Activated B cell treated with CpG ODN at 0.5 μM for 24 hours (primary cell): ENCODE results near the gene SCAF8. TPM values are rescaled to one million over a fixed set of nuclear protein-coding genes. Genes with fewer than 3 reads are reported as not detected.

Experiments
- ATAC-seq: fragments of 200-7000 bp; cut with Tn5 transposase; one replicate; pipeline ENCODE4 v1.10.0; 2021; ENCODE audit warnings: low read depth, mild to moderate bottlenecking, moderate library complexity
- CTCF ChIA-PET: fragments of 350-600 bp; sonication (Branson Sonifier 250); formaldehyde crosslinking; loops from one replicate; lab custom pipeline; 2021; ENCODE audit warnings: antibody characterized with exemption; lab: Charles Lee
- POLR2A ChIA-PET: fragments of 350-600 bp; sonication (Branson Sonifier 250); formaldehyde crosslinking; loops from one replicate; lab custom pipeline; 2021; ENCODE audit warnings: antibody characterized with exemption; lab: Charles Lee
- DNase-seq: peaks from one replicate; pipeline ENCODE4 v3.0.0; 2022
- H3K27ac Mint-ChIP-seq: one replicate; pipeline ENCODE4 v1.8.0; 2020; ENCODE audit warnings: mixed read lengths
- H3K27me3 Mint-ChIP-seq: one replicate; pipeline ENCODE4 v1.8.0; 2021; ENCODE audit warnings: mixed read lengths
- H3K36me3 Mint-ChIP-seq: one replicate; pipeline ENCODE4 v1.8.0; 2021; ENCODE audit warnings: low read depth, mixed read lengths
- H3K4me1 Mint-ChIP-seq: one replicate; pipeline ENCODE4 v1.8.0; 2021; ENCODE audit warnings: mixed read lengths
- H3K4me3 Mint-ChIP-seq: one replicate; pipeline ENCODE4 v1.8.0; 2020; ENCODE audit warnings: mild to moderate bottlenecking, mixed read lengths
- H3K9me3 Mint-ChIP-seq: one replicate; pipeline ENCODE4 v1.8.0; 2020; ENCODE audit warnings: mixed read lengths
- intact Hi-C: fragments of 100-400 bp; cut with micrococcal nuclease; formaldehyde crosslinking; loops from one replicate; pipeline ENCODE4 v1.15.1; 2024
- total RNA-seq: library from RNA; stranded (reverse); gene quantifications from 2 replicates; pipeline ENCODE4 v1.2.3, GENCODE V29; 2022
- TF ChIP-seq, protein P1 (sequence below): fragments of 200-600 bp; IDR thresholded peaks from one replicate; pipeline ENCODE4 v1.8.0; 2022; ENCODE audit warnings: antibody characterized with exemption, mild to moderate bottlenecking

The SCAF8 gene
- total RNA-seq, 1 donor from 2014 or later: 65.2 TPM

DNA sequence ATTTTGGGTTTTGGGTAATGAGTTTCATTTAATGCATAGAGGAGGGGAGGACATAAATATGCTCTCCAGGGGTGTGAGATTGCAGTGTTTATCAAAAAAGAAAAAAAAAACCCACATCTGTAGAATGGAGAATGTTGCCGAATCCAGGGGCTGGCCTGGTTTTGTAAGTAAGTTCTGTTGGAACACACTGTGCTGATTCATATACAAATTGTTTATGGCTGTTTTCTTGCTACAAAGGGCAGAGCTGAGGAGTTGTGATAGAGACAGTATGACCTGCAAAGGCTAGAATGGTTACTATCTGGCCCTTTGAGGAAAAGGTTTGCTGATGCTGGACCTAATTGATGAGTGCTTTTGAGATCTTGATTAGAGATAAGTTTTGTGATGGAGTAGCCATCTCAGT lies 30.4 kb downstream of the SCAF8 start:
- intact Hi-C loops: no loop called here
- ATAC-seq (no peak), DNase-seq (no peak)
- no peak overlapping the region for H3K27ac Mint-ChIP-seq
- peaks cover 22% of the 10 kb centered on the region for H3K36me3 Mint-ChIP-seq
- H3K9me3 Mint-ChIP-seq: no peaks in the 10 kb centered on the region
- POLR2A ChIA-PET: no interaction called here
- peaks cover 66% of the 10 kb centered on the region for H3K4me1 Mint-ChIP-seq
- no peaks in the 10 kb centered on the region for H3K27me3 Mint-ChIP-seq
- CTCF ChIA-PET: no interaction called here
- no peak overlapping the region for H3K4me3 Mint-ChIP-seq
- TF ChIP-seq, protein P1, sequence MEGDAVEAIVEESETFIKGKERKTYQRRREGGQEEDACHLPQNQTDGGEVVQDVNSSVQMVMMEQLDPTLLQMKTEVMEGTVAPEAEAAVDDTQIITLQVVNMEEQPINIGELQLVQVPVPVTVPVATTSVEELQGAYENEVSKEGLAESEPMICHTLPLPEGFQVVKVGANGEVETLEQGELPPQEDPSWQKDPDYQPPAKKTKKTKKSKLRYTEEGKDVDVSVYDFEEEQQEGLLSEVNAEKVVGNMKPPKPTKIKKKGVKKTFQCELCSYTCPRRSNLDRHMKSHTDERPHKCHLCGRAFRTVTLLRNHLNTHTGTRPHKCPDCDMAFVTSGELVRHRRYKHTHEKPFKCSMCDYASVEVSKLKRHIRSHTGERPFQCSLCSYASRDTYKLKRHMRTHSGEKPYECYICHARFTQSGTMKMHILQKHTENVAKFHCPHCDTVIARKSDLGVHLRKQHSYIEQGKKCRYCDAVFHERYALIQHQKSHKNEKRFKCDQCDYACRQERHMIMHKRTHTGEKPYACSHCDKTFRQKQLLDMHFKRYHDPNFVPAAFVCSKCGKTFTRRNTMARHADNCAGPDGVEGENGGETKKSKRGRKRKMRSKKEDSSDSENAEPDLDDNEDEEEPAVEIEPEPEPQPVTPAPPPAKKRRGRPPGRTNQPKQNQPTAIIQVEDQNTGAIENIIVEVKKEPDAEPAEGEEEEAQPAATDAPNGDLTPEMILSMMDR: no peak

- Mint-ChIP-seq H3K27me3 (no peaks in the 10 kb centered on the region), H3K9me3 (no peaks in the 10 kb centered on the region), H3K27ac (no peak overlapping the region), H3K4me1 (peaks cover 71% of the 10 kb centered on the region), H3K4me3 (no peak overlapping the region), H3K36me3 (peaks cover 27% of the 10 kb centered on the region)
- TF ChIP-seq, protein P1: no peak
- ATAC-seq (no peak), DNase-seq (no peak)
- intact Hi-C loops: no loop called here
- ChIA-PET CTCF (no interaction called here), POLR2A (no interaction called here)
Measured at GRCh38 chr6:154765273-154765672, 32.1 kb downstream of the SCAF8 start.

DNA sequence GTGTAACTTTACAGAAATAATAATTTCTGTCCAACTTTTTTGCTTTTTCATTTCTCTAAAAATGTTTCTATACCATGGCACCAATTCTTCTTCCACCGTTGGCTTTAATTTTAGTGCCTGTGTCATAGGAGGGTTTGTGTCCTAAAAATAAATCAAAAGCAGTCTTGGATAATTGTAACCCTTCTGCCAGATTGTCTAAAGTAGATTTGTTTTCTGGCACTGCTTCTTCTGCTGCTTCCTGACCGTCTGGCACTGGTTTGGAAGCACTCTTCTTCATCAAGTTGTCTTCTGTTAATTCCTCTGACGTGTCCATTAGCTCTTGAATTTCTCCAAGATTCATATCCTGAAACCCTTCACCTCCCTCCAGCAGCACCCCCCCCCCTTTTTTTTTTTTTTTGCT lies 33.1 kb downstream of the SCAF8 start:
- ATAC-seq: no peak
- H3K36me3 Mint-ChIP-seq: peaks cover 28% of the 10 kb centered on the region
- H3K27me3 Mint-ChIP-seq: no peaks in the 10 kb centered on the region
- TF ChIP-seq, protein P1: no peak
- peaks cover 76% of the 10 kb centered on the region for H3K4me1 Mint-ChIP-seq
- CTCF ChIA-PET: no interaction called here
- no peak overlapping the region for H3K27ac Mint-ChIP-seq
- no peak overlapping the region for H3K4me3 Mint-ChIP-seq
- H3K9me3 Mint-ChIP-seq: no peaks in the 10 kb centered on the region
- POLR2A ChIA-PET: no interaction called here
- intact Hi-C loops: loop anchor here (2.0 kb wide), 1 partner anchor 15 kb away; no protein-coding TSS in a partner anchor
- DNase-seq: no peak

DNA sequence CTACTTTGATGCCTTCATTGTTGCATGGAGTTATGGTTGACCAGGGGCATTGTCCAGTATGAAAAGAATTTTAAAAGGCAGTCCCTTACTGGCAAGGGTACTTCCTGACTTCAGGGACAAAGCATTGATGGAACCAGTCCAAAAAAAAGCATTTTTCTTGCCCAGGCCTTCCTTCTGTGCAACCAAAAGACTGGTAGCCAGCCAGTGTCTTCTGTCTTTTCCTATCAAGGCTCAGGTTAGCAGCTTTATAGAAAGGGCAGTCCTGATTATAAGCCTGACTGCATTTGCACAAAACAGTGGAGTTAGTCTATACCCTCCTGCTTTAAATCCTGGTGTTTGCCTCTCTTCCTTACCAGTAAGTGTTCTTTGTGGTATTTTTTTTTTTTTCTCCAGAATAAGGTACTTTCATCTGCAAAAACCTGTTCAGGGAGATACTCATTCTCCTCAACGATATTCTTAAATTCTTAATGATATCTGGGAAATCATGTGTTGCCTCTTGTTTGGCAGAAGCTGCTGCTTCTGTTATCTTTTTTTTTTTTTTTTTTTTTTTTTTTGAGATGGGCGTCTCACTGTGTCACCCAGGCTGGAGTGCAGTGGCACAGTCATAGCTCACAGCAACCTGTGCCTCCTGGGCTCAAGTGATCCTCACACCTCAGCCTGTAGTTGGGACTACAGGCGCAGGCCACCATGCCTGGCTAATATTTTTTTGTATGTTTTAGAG lies 33.9 kb downstream of the SCAF8 start:
- intact Hi-C loops: loop anchor here (2.0 kb wide), 1 partner anchor 16 kb away; no protein-coding TSS in a partner anchor

DNA sequence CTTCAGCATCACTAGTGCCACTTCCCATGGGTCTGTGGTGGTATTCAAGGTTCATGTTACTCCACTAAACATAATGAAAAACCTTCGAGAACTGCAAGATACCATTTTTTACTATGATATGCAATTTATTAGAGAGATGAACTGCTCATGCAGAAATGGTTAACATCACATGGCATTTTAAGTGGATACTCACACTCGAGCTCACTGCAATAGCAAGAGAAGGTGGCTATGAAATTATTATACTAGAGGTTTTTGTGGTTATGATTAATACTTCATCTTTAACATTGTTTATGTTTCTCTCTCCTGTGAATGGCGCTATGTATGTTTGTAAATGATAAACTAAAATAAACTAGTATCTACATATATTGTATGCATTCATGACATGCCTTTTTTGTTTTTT lies 35.1 kb downstream of the SCAF8 start:
- ChIA-PET CTCF (interaction anchor here (1.1 kb wide), 1 partner anchor 93 kb away, joined by 4 read pairs; no protein-coding TSS in a partner anchor), POLR2A (no interaction called here)
- no peaks in the 10 kb centered on the region for H3K27me3 Mint-ChIP-seq
- intact Hi-C loops: no loop called here
- H3K9me3 Mint-ChIP-seq: no peaks in the 10 kb centered on the region
- ATAC-seq: no peak
- no peak overlapping the region for H3K27ac Mint-ChIP-seq
- no peak for DNase-seq
- TF ChIP-seq, protein P1: no peak
- peaks cover 78% of the 10 kb centered on the region for H3K4me1 Mint-ChIP-seq
- peaks cover 34% of the 10 kb centered on the region for H3K36me3 Mint-ChIP-seq
- H3K4me3 Mint-ChIP-seq: no peak overlapping the region

More for the DNA sequence above, 33.9 kb downstream of the SCAF8 start:
- Mint-ChIP-seq H3K27me3 (no peaks in the 10 kb centered on the region), H3K27ac (no peak overlapping the region), H3K4me1 (peaks cover 79% of the 10 kb centered on the region), H3K9me3 (no peaks in the 10 kb centered on the region), H3K4me3 (no peak overlapping the region), H3K36me3 (peaks cover 36% of the 10 kb centered on the region)
- TF ChIP-seq, protein P1: no peak
- DNase-seq: no peak
- ChIA-PET CTCF (interaction anchor here (1.1 kb wide), 1 partner anchor 91 kb away, joined by 4 read pairs; no protein-coding TSS in a partner anchor), POLR2A (interaction anchor here (0.7 kb wide), 1 partner anchor 554 kb away, joined by 3 read pairs; no protein-coding TSS in a partner anchor)
- no peak for ATAC-seq
